Endothelial cell of umbilical vein (primary cell): ENCODE data around the gene CFAP20DC. TPM values are rescaled to one million over a fixed set of nuclear protein-coding genes. Genes with fewer than 3 reads are reported as not detected.
"Not testable (repeated sequence)": the region's sequence is repeated elsewhere in the genome, so short reads cannot be mapped to it uniquely, and the experiment has no call there.

Experiments
- BruUV-seq: library from RNA; stranded (reverse); fragments of 400-500 nt; replicated peaks from 2 replicates; lab custom pipeline; 2021; lab: Mats Ljungman, UMichigan
- CTCF ChIA-PET: fragments of 300-600, 350-600 bp; sonication (Branson Sonifier 250); formaldehyde crosslinking; loops from one replicate; lab custom pipeline; 2021; ENCODE audit warnings: antibody characterized with exemption, inconsistent platforms; lab: Charles Lee
- POLR2A ChIA-PET: fragments of 300-600, 350-600 bp; sonication (Branson Sonifier 250); formaldehyde crosslinking; loops from one replicate; lab custom pipeline; 2021; ENCODE audit warnings: antibody characterized with exemption, inconsistent platforms; lab: Charles Lee
- DNase-seq: peaks from one replicate; pipeline ENCODE4 v3.0.0-alpha.2; 2011; ENCODE audit warnings: low read depth, low spot score
- FAIRE-seq: peaks from 2 replicates; lab custom pipeline; 2011; peaks lifted over from hg19 to GRCh38; lab: Jason Lieb, UNC
- H2AFZ ChIP-seq: 2 replicates; pipeline ENCODE4 v1.6.0; 2012; ENCODE audit warnings: low read depth, low read length, control low read depth, inconsistent platforms
- H3K27ac ChIP-seq: 2 replicates; pipeline ENCODE4 v1.5.1; 2011; ENCODE audit warnings: low read depth, mild to moderate bottlenecking, control low read depth, low read length, moderate library complexity; ENCODE audit not compliant: insufficient read depth
- H3K27me3 ChIP-seq, 2 experiments: 2 replicates each; pipeline versions ENCODE4 v1.6.0 to v1.6.1; 2011; ENCODE audit warnings: low read length in 2 of 2, mixed read lengths in 1 of 2; ENCODE audit not compliant: control insufficient read depth in 2 of 2, insufficient read depth in 2 of 2
- H3K36me3 ChIP-seq, 2 experiments: 2 replicates in 1 of 2; 3 replicates in 1 of 2; pipeline ENCODE4 v1.5.1; 2011; ENCODE audit warnings: low read length in 2 of 2, mild to moderate bottlenecking in 1 of 2, moderate library complexity in 1 of 2; ENCODE audit not compliant: control insufficient read depth in 2 of 2, insufficient read depth in 2 of 2; ENCODE audit errors: extremely low read depth in 1 of 2
- H3K4me1 ChIP-seq: 3 replicates; pipeline ENCODE4 v1.5.1; 2011; ENCODE audit warnings: mild to moderate bottlenecking, low read length; ENCODE audit not compliant: control insufficient read depth, insufficient read depth; ENCODE audit errors: extremely low read depth
- H3K4me2 ChIP-seq: 2 replicates; pipeline ENCODE4 v1.6.1; 2011; ENCODE audit warnings: low read length, control low read depth, mixed read lengths; ENCODE audit not compliant: insufficient read depth
- H3K4me3 ChIP-seq, 3 experiments: fragments of 200-600 bp in 1 of 3; sonication (generic), shearing (Covaris generic) in 1 of 3; replicated peaks in 1 of 3; 2 replicates each; pipeline ENCODE4 v1.5.1; 2011 to 2016; ENCODE audit warnings: control low read depth in 3 of 3, low read length in 3 of 3, mild to moderate bottlenecking in 2 of 3, inconsistent platforms in 1 of 3, low read depth in 1 of 3, moderate library complexity in 1 of 3; ENCODE audit not compliant: insufficient read depth in 1 of 3
- H3K79me2 ChIP-seq: 2 replicates; pipeline ENCODE4 v1.6.0; 2012; ENCODE audit warnings: low read length, inconsistent platforms; ENCODE audit not compliant: control insufficient read depth, insufficient read depth
- H3K9ac ChIP-seq: replicated peaks from 2 replicates; pipeline ENCODE3; 2011; ENCODE audit warnings: low read length, control low read depth; ENCODE audit not compliant: insufficient read depth; ENCODE audit errors: extremely low read depth
- H3K9me1 ChIP-seq: replicated peaks from 3 replicates; pipeline ENCODE4 v1.6.0; 2011; ENCODE audit warnings: mild to moderate bottlenecking, low read length; ENCODE audit not compliant: control insufficient read depth, insufficient read depth; ENCODE audit errors: extremely low read depth
- H3K9me3 ChIP-seq: replicated peaks from 2 replicates; pipeline ENCODE4 v1.5.1; 2012; ENCODE audit warnings: low read length, inconsistent platforms; ENCODE audit not compliant: control insufficient read depth, insufficient read depth
- H4K20me1 ChIP-seq: replicated peaks from 2 replicates; pipeline ENCODE3; 2011; ENCODE audit warnings: mild to moderate bottlenecking, low read length; ENCODE audit not compliant: control insufficient read depth, insufficient read depth; ENCODE audit errors: extremely low read depth
- CTCF ChIP-seq, 2 donors: IDR thresholded peaks; 1 replicate in 1 of 2; 2 replicates in 1 of 2; pipeline ENCODE4 v1.5.1; 2011; ENCODE audit warnings: low read length in 2 of 2, mild to moderate bottlenecking in 2 of 2, moderate library complexity in 2 of 2, control low read depth in 1 of 2, inconsistent platforms in 1 of 2, low read depth in 1 of 2; ENCODE audit not compliant: insufficient read depth in 1 of 2; ENCODE audit errors: extremely low read depth in 1 of 2
- EZH2 ChIP-seq: IDR thresholded peaks from 2 replicates; pipeline ENCODE4 v1.6.1; 2012; ENCODE audit warnings: borderline replicate concordance, low read depth, mild to moderate bottlenecking, moderate library complexity, low read length, inconsistent platforms; ENCODE audit not compliant: severe bottlenecking
- dilution Hi-C: fragments of 300-500 bp; cut with MboI; formaldehyde crosslinking; loops from one replicate; pipeline ENCODE4 v1.15.0; 2019; ENCODE audit warnings: low sequenced_read_pairs; ENCODE audit not compliant: extremely low pct_ligation_motif_present
- intact Hi-C: fragments of 100-400 bp; cut with micrococcal nuclease; formaldehyde crosslinking; loops from one replicate; pipeline ENCODE4 v1.10.0; 2022
- polyA plus RNA-seq, 4 experiments: library from polyadenylated mRNA; depleted of rRNA in 3 of 4; stranded (reverse) in 3 of 4; unstranded in 1 of 4; fragments of >200 nt; gene quantifications; 2 replicates each; pipeline versions ENCODE4 v1.2.1 to v1.2.3, GENCODE V29; 2011 to 2012; ENCODE audit warnings: missing spikeins in 1 of 4
- total RNA-seq: library from RNA; stranded (reverse); gene quantifications from 2 replicates; pipeline ENCODE4 v1.2.3, GENCODE V29; 2021

Gene CFAP20DC
- total and polyA plus RNA-seq, 2 donors (not counting 3 experiments of a cell fraction or from before 2014, with no cell fraction given) = 0.92 to 2.1 TPM

- no peak overlapping the region for H3K4me3 ChIP-seq
- H3K4me2 ChIP-seq = no peak overlapping the region
- intact Hi-C loops = loop anchor here (1.0 to 10.0 kb wide), 7 partner anchors 171 to 1033 kb away; no protein-coding TSS in a partner anchor
These were observed 225.5 kb downstream of the CFAP20DC start for GRCh38 chr3:58824285-58824684.

GRCh38 chr3:58806551-58807244, 243.1 kb downstream of the CFAP20DC start:
- H3K4me3 ChIP-seq, H3K9ac ChIP-seq, H3K27ac ChIP-seq, CTCF ChIA-PET, H3K9me1 ChIP-seq, BruUV-seq, intact Hi-C loops, H3K79me2 ChIP-seq, H4K20me1 ChIP-seq, H3K4me1 ChIP-seq, FAIRE-seq, dilution Hi-C loops, H3K27me3 ChIP-seq, POLR2A ChIA-PET, DNase-seq, H3K36me3 ChIP-seq, H3K4me2 ChIP-seq, H3K9me3 ChIP-seq, H2AFZ ChIP-seq: not testable (repeated sequence)

More at GRCh38 chr3:58824285-58824684, 225.5 kb downstream of the CFAP20DC start:
- Histone ChIP-seq H3K9me3 (no peaks in the 10 kb centered on the region), H3K79me2 (no peaks in the 10 kb centered on the region), H3K9ac (no peak overlapping the region), H3K9me1 (no peaks in the 10 kb centered on the region), H4K20me1 (no peaks in the 10 kb centered on the region), H2AFZ (no peak overlapping the region), H3K4me1 (no peaks in the 10 kb centered on the region), H3K27me3 (no peaks in the 10 kb centered on the region), H3K36me3 (no peaks in the 10 kb centered on the region), H3K27ac (no peak overlapping the region)
- BruUV-seq = no TSS peak
- POLR2A ChIA-PET = no interaction called here
- dilution Hi-C loops = no loop called here
- CTCF ChIA-PET = interaction anchor here (0.7 to 3.7 kb wide), 35 partner anchors 10 to 1034 kb away, joined by 3 to 168 read pairs (median 4); partner anchors contain the start of gene CFAP20DC
- TF ChIP-seq CTCF (IDR thresholded peaks at IDR 0.05; ENCODE audit: extremely low read depth in 1 of 2, insufficient read depth in 1 of 2, low read depth in 1 of 2, low read length in 2 of 2) = peak; percentile 70 to 74
- TF ChIP-seq EZH2 = no peak
- peak; percentile 78 for DNase-seq
- FAIRE-seq = peak; percentile 54
